H9 (cell line): ENCODE measurements around the gene CCDC86. TPM values are rescaled to one million over a fixed set of nuclear protein-coding genes. Genes with fewer than 3 reads are reported as not detected.

Experiments used
- DNase-seq: peaks from one replicate; pipeline ENCODE4 v3.0.0-alpha.2; 2017
- H2AFZ ChIP-seq: one replicate; pipeline ENCODE4 v1.6.1; 2013; ENCODE audit warnings: mild to moderate bottlenecking, low read length, control low read depth, moderate library complexity
- H2AK5ac ChIP-seq: 2 replicates; pipeline ENCODE4 v1.6.1; 2013; ENCODE audit warnings: low read length, control low read depth, mixed read lengths; ENCODE audit not compliant: insufficient read length
- H2BK120ac ChIP-seq: one replicate; pipeline ENCODE4 v1.6.1; 2013; ENCODE audit warnings: low read depth, mild to moderate bottlenecking, low read length, control low read depth, inconsistent platforms; ENCODE audit not compliant: poor library complexity, severe bottlenecking
- H2BK12ac ChIP-seq: 2 replicates; pipeline ENCODE4 v1.6.1; 2013; ENCODE audit warnings: low read length, control low read depth, mixed read lengths, low read depth; ENCODE audit not compliant: insufficient read length
- H2BK15ac ChIP-seq: 2 replicates; pipeline ENCODE4 v1.6.1; 2013; ENCODE audit warnings: low read depth, low read length, control low read depth
- H2BK20ac ChIP-seq: one replicate; pipeline ENCODE4 v1.6.1; 2013; ENCODE audit warnings: low read depth, mild to moderate bottlenecking, low read length, control low read depth, inconsistent platforms; ENCODE audit not compliant: poor library complexity, severe bottlenecking
- H2BK5ac ChIP-seq: 2 replicates; pipeline ENCODE4 v1.6.1; 2013; ENCODE audit warnings: low read length, control low read depth, mixed read lengths; ENCODE audit not compliant: insufficient read length
- H3K14ac ChIP-seq: 2 replicates; pipeline ENCODE4 v1.6.1; 2013; ENCODE audit warnings: low read length, control low read depth; ENCODE audit not compliant: insufficient read depth
- H3K18ac ChIP-seq: 2 replicates; pipeline ENCODE4 v1.6.1; 2013; ENCODE audit warnings: low read depth, mild to moderate bottlenecking, mixed read lengths, low read length, control low read depth; ENCODE audit not compliant: insufficient read length
- H3K23ac ChIP-seq: 2 replicates; pipeline ENCODE4 v1.6.1; 2013; ENCODE audit warnings: low read length, control low read depth, mixed read lengths, low read depth; ENCODE audit not compliant: insufficient read length
- H3K23me2 ChIP-seq: 2 replicates; pipeline ENCODE4 v1.6.1; 2013; ENCODE audit warnings: low read depth, mild to moderate bottlenecking, mixed read lengths, low read length, control low read depth; ENCODE audit not compliant: insufficient read length, poor library complexity, severe bottlenecking
- H3K27ac ChIP-seq: 2 replicates; pipeline ENCODE4 v1.5.1; 2013; ENCODE audit warnings: low read length, control low read depth, mixed read lengths, low read depth; ENCODE audit not compliant: insufficient read length
- H3K27me3 ChIP-seq: 2 replicates; pipeline ENCODE4 v1.6.1; 2013; ENCODE audit warnings: low read length, control low read depth, inconsistent platforms; ENCODE audit not compliant: insufficient read depth
- H3K4ac ChIP-seq: 2 replicates; pipeline ENCODE4 v1.6.1; 2013; ENCODE audit warnings: low read depth, mild to moderate bottlenecking, control low read depth, inconsistent platforms, low read length, moderate library complexity
- H3K4me1 ChIP-seq: 2 replicates; pipeline ENCODE4 v1.6.1; 2013; ENCODE audit warnings: low read length, control low read depth, inconsistent platforms; ENCODE audit not compliant: insufficient read depth
- H3K4me2 ChIP-seq: 2 replicates; pipeline ENCODE4 v1.6.1; 2013; ENCODE audit warnings: low read length, control low read depth, mixed read lengths; ENCODE audit not compliant: insufficient read length, insufficient read depth
- H3K56ac ChIP-seq: 2 replicates; pipeline ENCODE4 v1.6.1; 2013; ENCODE audit warnings: low read depth, mild to moderate bottlenecking, mixed read lengths, low read length, control low read depth; ENCODE audit not compliant: insufficient read length
- H3K79me1 ChIP-seq: 2 replicates; pipeline ENCODE4 v1.6.1; 2013; ENCODE audit warnings: low read depth, mild to moderate bottlenecking, moderate library complexity, low read length, control low read depth, inconsistent platforms; ENCODE audit not compliant: insufficient read depth, poor library complexity, severe bottlenecking
- H3K79me2 ChIP-seq: 2 replicates; pipeline ENCODE4 v1.6.1; 2013; ENCODE audit warnings: low read length, control low read depth, inconsistent platforms; ENCODE audit not compliant: insufficient read depth
- H3K9ac ChIP-seq: 2 replicates; pipeline ENCODE4 v1.6.1; 2013; ENCODE audit warnings: low read length, control low read depth, mixed read lengths; ENCODE audit not compliant: insufficient read length; ENCODE audit errors: extremely low read depth
- H3K9me3 ChIP-seq: one replicate; pipeline ENCODE4 v1.6.1; 2013; ENCODE audit warnings: low read depth, low read length, inconsistent platforms; ENCODE audit not compliant: control insufficient read depth
- H3T11ph ChIP-seq: one replicate; pipeline ENCODE4 v1.6.1; 2013; ENCODE audit warnings: mild to moderate bottlenecking, low read length, control low read depth, inconsistent platforms
- H4K20me1 ChIP-seq: one replicate; pipeline ENCODE4 v1.6.1; 2013; ENCODE audit not compliant: control insufficient read depth, insufficient read length, insufficient read depth
- H4K5ac ChIP-seq: 2 replicates; pipeline ENCODE4 v1.6.1; 2013; ENCODE audit warnings: low read depth, mild to moderate bottlenecking, mixed read lengths, low read length, control low read depth; ENCODE audit not compliant: insufficient read length
- H4K8ac ChIP-seq: replicated peaks from 2 replicates; pipeline ENCODE4 v1.6.1; 2013; ENCODE audit warnings: low read length, control low read depth, mixed read lengths, low read depth; ENCODE audit not compliant: insufficient read length
- H4K91ac ChIP-seq: 2 replicates; pipeline ENCODE4 v1.6.1; 2013; ENCODE audit warnings: low read depth, mild to moderate bottlenecking, moderate library complexity, mixed read lengths, low read length, control low read depth; ENCODE audit not compliant: insufficient read length
- H3K27ac Mint-ChIP-seq, 3 experiments: 2 replicates in 2 of 3; 3 replicates in 1 of 3; pipeline ENCODE4 v1.8.0; 2020 to 2021; ENCODE audit warnings: mixed read lengths in 3 of 3, mild to moderate bottlenecking in 1 of 3, moderate library complexity in 1 of 3
- H3K27me3 Mint-ChIP-seq: 2 replicates; pipeline ENCODE4 v1.8.0; 2021; ENCODE audit warnings: low read depth, mild to moderate bottlenecking, moderate library complexity, mixed read lengths
- H3K36me3 Mint-ChIP-seq, 3 experiments: 2 replicates in 2 of 3; 3 replicates in 1 of 3; pipeline ENCODE4 v1.8.0; 2020 to 2021; ENCODE audit warnings: low read depth in 3 of 3, mixed read lengths in 3 of 3; ENCODE audit not compliant: insufficient read depth in 1 of 3
- H3K4me1 Mint-ChIP-seq, 2 experiments: 2 replicates each; pipeline ENCODE4 v1.8.0; 2020; ENCODE audit warnings: mixed read lengths in 2 of 2
- H3K4me3 Mint-ChIP-seq, 2 experiments: 2 replicates in 1 of 2; 3 replicates in 1 of 2; pipeline ENCODE4 v1.8.0; 2020 to 2021; ENCODE audit warnings: mild to moderate bottlenecking in 2 of 2, mixed read lengths in 2 of 2, moderate library complexity in 1 of 2
- H3K9me3 Mint-ChIP-seq, 2 experiments: 2 replicates in 1 of 2; 3 replicates in 1 of 2; pipeline ENCODE4 v1.8.0; 2020; ENCODE audit warnings: mild to moderate bottlenecking in 2 of 2, mixed read lengths in 2 of 2, moderate library complexity in 1 of 2
- CTCF ChIP-seq: fragments of 200-600 bp; sonication (generic); conservative IDR thresholded peaks from 3 replicates; pipeline ENCODE4 v1.8.0; 2021; ENCODE audit warnings: antibody characterized with exemption, mild to moderate bottlenecking
- WGBS: extraction: QIAGEN DNeasy Blood & Tissue Kit; methylation state at CpG from one replicate; pipeline ENCODE4 v1.1.7; 2013; ENCODE audit warnings: missing lambda C conversion rate, low lambda C conversion rate, mixed read lengths; ENCODE audit not compliant: insufficient read length; ENCODE audit errors: extremely low coverage; 5-methylcytosine and 5-hydroxymethylcytosine counted together
- total RNA-seq: library from RNA; stranded (reverse); gene quantifications from 2 replicates; pipeline ENCODE4 v1.2.1, GENCODE V29; 2021

Gene CCDC86
- total RNA-seq, 1 experiment from 2014 or later, result 82.3 TPM

- Mint-ChIP-seq H3K9me3 (no peaks in the 10 kb centered on the region; a peak in 1 of 5 replicates), H3K27ac (no peak overlapping the region), H3K4me3 (no peak overlapping the region), H3K4me1 (no peaks in the 10 kb centered on the region), H3K27me3 (no peaks in the 10 kb centered on the region), H3K36me3 (peaks cover 0 to 16% (median 2%) of the 10 kb centered on the region in 3 experiments; a peak in 3 of 7 replicates)
- Histone ChIP-seq H2BK20ac (no peak overlapping the region), H2BK15ac (no peak overlapping the region), H3K27me3 (no peaks in the 10 kb centered on the region), H3K23me2 (no peaks in the 10 kb centered on the region), H2BK5ac (no peak overlapping the region), H4K91ac (no peak overlapping the region), H2BK120ac (no peak overlapping the region), H4K5ac (no peak overlapping the region), H3K79me1 (no peaks in the 10 kb centered on the region), H2BK12ac (no peak overlapping the region), H4K20me1 (peaks cover 2% of the 10 kb centered on the region), H3K4me2 (no peak overlapping the region), H3K27ac (no peak overlapping the region), H4K8ac (no peak overlapping the region), H3K79me2 (no peaks in the 10 kb centered on the region), H3K9ac (no peak overlapping the region), H2AK5ac (no peak overlapping the region), H3K56ac (no peak overlapping the region), H3K4me1 (no peaks in the 10 kb centered on the region), H3K9me3 (no peaks in the 10 kb centered on the region), H2AFZ (no peak overlapping the region), H3K4ac (no peak overlapping the region), H3K23ac (no peak overlapping the region), H3T11ph (no peak overlapping the region), H3K18ac (no peak overlapping the region), H3K14ac (no peak overlapping the region)
- no peak for TF ChIP-seq CTCF
- no peak for DNase-seq
- WGBS, result no CpG with 5 or more reads among the region's 5 CpGs
Observed at GRCh38 chr11:60879971-60880588, 38.2 kb downstream of the CCDC86 start.
